SK-N-SH treated with all-trans-retinoic acid at 6 μM for 48 hours (cell line): ENCODE results near the gene PRKCB.

Source experiments
- ATAC-seq: fragments of 200-7000 bp; cut with Tn5 transposase; 3 replicates; pipeline ENCODE4 v1.9.1; 2020; ENCODE audit warnings: mild to moderate bottlenecking, moderate library complexity
- BACH2 ChIP-seq: fragments of 250-450 bp; sonication (Bioruptor Pico); IDR thresholded peaks from 2 replicates; pipeline ENCODE4 v1.9.0; 2021; ENCODE audit warnings: mild to moderate bottlenecking, borderline replicate concordance
- CSDC2 ChIP-seq: fragments of 250-450 bp; sonication (Bioruptor Pico); IDR thresholded peaks from 2 replicates; pipeline ENCODE4 v1.5.0; 2020; ENCODE audit warnings: mild to moderate bottlenecking, moderate library complexity
- ESRRG ChIP-seq: fragments of 250-450 bp; sonication (Bioruptor Pico); IDR thresholded peaks from 2 replicates; pipeline ENCODE4 v1.6.1; 2021; ENCODE audit warnings: mild to moderate bottlenecking
- GLIS3 ChIP-seq: fragments of 250-450 bp; sonication (Bioruptor Pico); IDR thresholded peaks from 2 replicates; pipeline ENCODE4 v1.5.0; 2020; ENCODE audit warnings: mild to moderate bottlenecking, moderate library complexity
- ISL1 ChIP-seq: fragments of 250-450 bp; sonication (Bioruptor Pico); IDR thresholded peaks from 2 replicates; pipeline ENCODE4 v2.1.2; 2022; ENCODE audit warnings: mild to moderate bottlenecking, moderate library complexity
- OSR1 ChIP-seq: fragments of 250-450 bp; sonication (Bioruptor Pico); IDR thresholded peaks from 2 replicates; pipeline ENCODE4 v1.8.0; 2022; ENCODE audit warnings: moderate library complexity, mild to moderate bottlenecking, inconsistent platforms
- PPARA ChIP-seq: fragments of 250-450 bp; sonication (Bioruptor Pico); IDR thresholded peaks from 2 replicates; pipeline ENCODE4 v1.5.0; 2020; ENCODE audit warnings: mild to moderate bottlenecking, borderline replicate concordance
- RARB ChIP-seq: fragments of 250-450 bp; sonication (Bioruptor Pico); IDR thresholded peaks from 2 replicates; pipeline ENCODE4 v1.8.0; 2021; ENCODE audit warnings: mild to moderate bottlenecking, moderate library complexity
- SNAI2 ChIP-seq: fragments of 250-450 bp; sonication (Bioruptor Pico); IDR thresholded peaks from 2 replicates; pipeline ENCODE4 v1.5.0; 2020; ENCODE audit warnings: mild to moderate bottlenecking, moderate library complexity
- TCF4 ChIP-seq: fragments of 250-450 bp; sonication (Bioruptor Pico); IDR thresholded peaks from 2 replicates; pipeline ENCODE4 v1.8.0; 2021; ENCODE audit warnings: mild to moderate bottlenecking, moderate library complexity, borderline replicate concordance
- TOX ChIP-seq: fragments of 250-450 bp; sonication (Bioruptor Pico); IDR thresholded peaks from 2 replicates; pipeline ENCODE4 v1.8.0; 2021; ENCODE audit warnings: mild to moderate bottlenecking, moderate library complexity, borderline replicate concordance
- ZFP3 ChIP-seq: fragments of 250-450 bp; sonication (Bioruptor Pico); IDR thresholded peaks from 2 replicates; pipeline ENCODE4 v1.5.0; 2020; ENCODE audit warnings: mild to moderate bottlenecking, moderate library complexity
- ZFP30 ChIP-seq: fragments of 450-650 bp; formaldehyde crosslinking; IDR thresholded peaks from 2 replicates; pipeline ENCODE4 v1.5.0; 2022; ENCODE audit warnings: mild to moderate bottlenecking, moderate library complexity
- ZNF565 ChIP-seq: fragments of 450-650 bp; formaldehyde crosslinking; conservative IDR thresholded peaks from 2 replicates; pipeline ENCODE4 v1.5.0; 2020; ENCODE audit warnings: low read depth, mild to moderate bottlenecking, moderate library complexity
- ZNF70 ChIP-seq: fragments of 450-650 bp; formaldehyde crosslinking; IDR thresholded peaks from 2 replicates; pipeline ENCODE4 v1.5.0; 2020; ENCODE audit warnings: mild to moderate bottlenecking, moderate library complexity
- ZNF8 ChIP-seq: fragments of 450-650 bp; formaldehyde crosslinking; IDR thresholded peaks from 2 replicates; pipeline ENCODE4 v1.5.0; 2020; ENCODE audit warnings: mild to moderate bottlenecking, moderate library complexity
- TF ChIP-seq, protein P1 (sequence below): fragments of 250-450 bp; sonication (Bioruptor Pico); IDR thresholded peaks from 2 replicates; pipeline ENCODE4 v1.5.1; 2021; ENCODE audit warnings: mild to moderate bottlenecking, moderate library complexity
- TF ChIP-seq, protein P2 (sequence below): fragments of 250-450 bp; sonication (Bioruptor Pico); IDR thresholded peaks from 2 replicates; pipeline ENCODE4 v1.5.0; 2020; ENCODE audit warnings: mild to moderate bottlenecking, moderate library complexity
- TF ChIP-seq, protein P3 (sequence below): fragments of 250-450 bp; sonication (Bioruptor Pico); IDR thresholded peaks from 2 replicates; pipeline ENCODE4 v1.8.0; 2020; ENCODE audit warnings: mild to moderate bottlenecking, moderate library complexity, borderline replicate concordance
- TF ChIP-seq, protein P4 (sequence below): fragments of 250-450 bp; sonication (Bioruptor Pico); IDR thresholded peaks from 2 replicates; pipeline ENCODE4 v1.5.1; 2020; ENCODE audit warnings: low read depth, mild to moderate bottlenecking, moderate library complexity

The PRKCB gene

DNA sequence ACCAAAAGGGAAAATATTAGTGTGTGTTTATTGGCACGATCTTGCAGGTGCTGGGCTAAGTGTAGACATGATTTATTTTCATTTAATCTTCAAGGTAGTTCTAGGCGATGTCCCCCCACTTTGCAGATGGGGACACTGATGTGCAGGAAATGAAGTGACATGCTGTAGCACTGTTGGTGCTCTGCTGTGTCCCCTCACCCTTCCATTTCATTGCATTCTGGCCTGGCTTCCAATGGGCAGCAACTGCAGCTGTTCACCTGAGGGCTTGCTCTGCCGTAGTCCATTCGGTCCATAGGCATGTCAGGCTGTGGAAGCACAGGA is 123.9 kb downstream of the PRKCB start:
- no peak for ATAC-seq
- TF ChIP-seq TCF4 (no peak), ZNF70 (CRISPR knock-in tag) (no peak), SNAI2 (CRISPR knock-in tag) (no peak), GLIS3 (CRISPR knock-in tag) (no peak), ESRRG (CRISPR knock-in tag) (no peak), OSR1 (CRISPR knock-in tag) (no peak), BACH2 (CRISPR knock-in tag) (no peak)
- TF ChIP-seq, protein P1, sequence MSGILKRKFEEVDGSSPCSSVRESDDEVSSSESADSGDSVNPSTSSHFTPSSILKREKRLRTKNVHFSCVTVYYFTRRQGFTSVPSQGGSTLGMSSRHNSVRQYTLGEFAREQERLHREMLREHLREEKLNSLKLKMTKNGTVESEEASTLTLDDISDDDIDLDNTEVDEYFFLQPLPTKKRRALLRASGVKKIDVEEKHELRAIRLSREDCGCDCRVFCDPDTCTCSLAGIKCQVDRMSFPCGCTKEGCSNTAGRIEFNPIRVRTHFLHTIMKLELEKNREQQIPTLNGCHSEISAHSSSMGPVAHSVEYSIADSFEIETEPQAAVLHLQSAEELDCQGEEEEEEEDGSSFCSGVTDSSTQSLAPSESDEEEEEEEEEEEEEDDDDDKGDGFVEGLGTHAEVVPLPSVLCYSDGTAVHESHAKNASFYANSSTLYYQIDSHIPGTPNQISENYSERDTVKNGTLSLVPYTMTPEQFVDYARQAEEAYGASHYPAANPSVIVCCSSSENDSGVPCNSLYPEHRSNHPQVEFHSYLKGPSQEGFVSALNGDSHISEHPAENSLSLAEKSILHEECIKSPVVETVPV (CRISPR knock-in tag): no peak
- TF ChIP-seq, protein P2, sequence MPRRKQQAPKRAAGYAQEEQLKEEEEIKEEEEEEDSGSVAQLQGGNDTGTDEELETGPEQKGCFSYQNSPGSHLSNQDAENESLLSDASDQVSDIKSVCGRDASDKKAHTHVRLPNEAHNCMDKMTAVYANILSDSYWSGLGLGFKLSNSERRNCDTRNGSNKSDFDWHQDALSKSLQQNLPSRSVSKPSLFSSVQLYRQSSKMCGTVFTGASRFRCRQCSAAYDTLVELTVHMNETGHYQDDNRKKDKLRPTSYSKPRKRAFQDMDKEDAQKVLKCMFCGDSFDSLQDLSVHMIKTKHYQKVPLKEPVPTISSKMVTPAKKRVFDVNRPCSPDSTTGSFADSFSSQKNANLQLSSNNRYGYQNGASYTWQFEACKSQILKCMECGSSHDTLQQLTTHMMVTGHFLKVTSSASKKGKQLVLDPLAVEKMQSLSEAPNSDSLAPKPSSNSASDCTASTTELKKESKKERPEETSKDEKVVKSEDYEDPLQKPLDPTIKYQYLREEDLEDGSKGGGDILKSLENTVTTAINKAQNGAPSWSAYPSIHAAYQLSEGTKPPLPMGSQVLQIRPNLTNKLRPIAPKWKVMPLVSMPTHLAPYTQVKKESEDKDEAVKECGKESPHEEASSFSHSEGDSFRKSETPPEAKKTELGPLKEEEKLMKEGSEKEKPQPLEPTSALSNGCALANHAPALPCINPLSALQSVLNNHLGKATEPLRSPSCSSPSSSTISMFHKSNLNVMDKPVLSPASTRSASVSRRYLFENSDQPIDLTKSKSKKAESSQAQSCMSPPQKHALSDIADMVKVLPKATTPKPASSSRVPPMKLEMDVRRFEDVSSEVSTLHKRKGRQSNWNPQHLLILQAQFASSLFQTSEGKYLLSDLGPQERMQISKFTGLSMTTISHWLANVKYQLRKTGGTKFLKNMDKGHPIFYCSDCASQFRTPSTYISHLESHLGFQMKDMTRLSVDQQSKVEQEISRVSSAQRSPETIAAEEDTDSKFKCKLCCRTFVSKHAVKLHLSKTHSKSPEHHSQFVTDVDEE (CRISPR knock-in tag): no peak

DNA sequence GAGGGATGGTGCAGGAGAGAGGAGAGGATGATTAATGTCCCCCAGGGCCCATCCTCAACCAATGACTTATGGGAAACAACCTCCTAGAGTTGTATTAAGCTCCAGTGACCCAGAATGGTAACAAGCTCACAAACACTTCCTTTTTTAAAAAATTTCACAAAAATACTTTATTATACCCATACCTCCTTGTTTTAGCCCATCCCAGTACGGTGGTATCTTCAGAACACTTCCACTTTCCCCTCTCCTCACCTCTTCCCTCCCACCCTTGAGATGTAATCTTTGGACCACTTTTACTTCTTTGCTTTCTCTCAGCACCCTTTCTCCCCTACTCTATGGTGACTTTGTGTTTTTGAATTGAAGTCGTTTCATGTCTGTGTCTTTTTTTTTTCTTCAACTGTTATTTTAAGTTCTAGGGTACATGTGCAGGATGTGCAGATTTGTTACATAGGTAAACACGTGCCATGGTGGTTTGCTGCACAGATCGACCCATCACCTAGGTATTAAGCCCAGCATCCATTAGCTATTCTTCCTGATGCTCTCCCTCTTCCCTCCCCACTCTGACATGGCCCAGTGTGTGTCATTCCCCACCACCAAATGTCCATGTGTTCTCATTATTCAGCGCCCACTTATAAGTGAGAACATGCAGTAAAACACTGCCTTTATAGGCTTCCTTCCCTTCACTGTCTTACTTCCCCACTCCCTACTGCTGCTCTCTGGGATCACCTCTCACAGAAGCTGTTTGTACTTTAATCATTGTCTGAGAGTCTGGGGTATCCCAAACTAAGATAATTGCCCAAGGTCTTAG is 124.5 kb downstream of the PRKCB start:
- ATAC-seq: no peak
- TF ChIP-seq, protein P3, sequence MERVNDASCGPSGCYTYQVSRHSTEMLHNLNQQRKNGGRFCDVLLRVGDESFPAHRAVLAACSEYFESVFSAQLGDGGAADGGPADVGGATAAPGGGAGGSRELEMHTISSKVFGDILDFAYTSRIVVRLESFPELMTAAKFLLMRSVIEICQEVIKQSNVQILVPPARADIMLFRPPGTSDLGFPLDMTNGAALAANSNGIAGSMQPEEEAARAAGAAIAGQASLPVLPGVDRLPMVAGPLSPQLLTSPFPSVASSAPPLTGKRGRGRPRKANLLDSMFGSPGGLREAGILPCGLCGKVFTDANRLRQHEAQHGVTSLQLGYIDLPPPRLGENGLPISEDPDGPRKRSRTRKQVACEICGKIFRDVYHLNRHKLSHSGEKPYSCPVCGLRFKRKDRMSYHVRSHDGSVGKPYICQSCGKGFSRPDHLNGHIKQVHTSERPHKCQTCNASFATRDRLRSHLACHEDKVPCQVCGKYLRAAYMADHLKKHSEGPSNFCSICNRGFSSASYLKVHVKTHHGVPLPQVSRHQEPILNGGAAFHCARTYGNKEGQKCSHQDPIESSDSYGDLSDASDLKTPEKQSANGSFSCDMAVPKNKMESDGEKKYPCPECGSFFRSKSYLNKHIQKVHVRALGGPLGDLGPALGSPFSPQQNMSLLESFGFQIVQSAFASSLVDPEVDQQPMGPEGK (CRISPR knock-in tag): no peak
- no peak for TF ChIP-seq ZNF70 (CRISPR knock-in tag)
- TF ChIP-seq, protein P2 (CRISPR knock-in tag): no peak
- TF ChIP-seq, all 23 proteins: peak for 0

DNA sequence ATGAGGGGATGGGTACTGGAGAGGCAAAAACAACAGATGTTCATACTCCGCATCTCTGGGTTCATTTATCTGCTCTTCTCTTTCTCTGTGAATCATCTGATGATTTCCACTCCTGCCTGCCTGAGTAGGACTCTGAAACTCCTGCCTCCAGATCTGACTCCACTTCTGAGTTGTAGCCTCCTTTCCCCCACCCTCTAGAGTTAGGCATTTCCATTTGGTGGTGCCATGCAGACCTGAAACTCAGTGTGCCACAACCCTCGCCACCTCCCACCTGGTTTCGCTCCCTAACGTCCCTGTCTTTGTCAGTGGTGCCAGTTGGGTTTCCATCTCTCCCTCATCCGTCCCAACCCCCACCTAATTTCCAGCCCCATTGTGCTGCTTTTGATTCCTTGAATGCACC is 126.2 kb downstream of the PRKCB start:
- TF ChIP-seq ISL1 (CRISPR knock-in tag): no peak
- no peak for TF ChIP-seq ZNF565 (CRISPR knock-in tag)
- TF ChIP-seq ZFP3: no peak
- no peak for TF ChIP-seq OSR1 (CRISPR knock-in tag)
- TF ChIP-seq CSDC2 (CRISPR knock-in tag): no peak
- TF ChIP-seq, protein P4, sequence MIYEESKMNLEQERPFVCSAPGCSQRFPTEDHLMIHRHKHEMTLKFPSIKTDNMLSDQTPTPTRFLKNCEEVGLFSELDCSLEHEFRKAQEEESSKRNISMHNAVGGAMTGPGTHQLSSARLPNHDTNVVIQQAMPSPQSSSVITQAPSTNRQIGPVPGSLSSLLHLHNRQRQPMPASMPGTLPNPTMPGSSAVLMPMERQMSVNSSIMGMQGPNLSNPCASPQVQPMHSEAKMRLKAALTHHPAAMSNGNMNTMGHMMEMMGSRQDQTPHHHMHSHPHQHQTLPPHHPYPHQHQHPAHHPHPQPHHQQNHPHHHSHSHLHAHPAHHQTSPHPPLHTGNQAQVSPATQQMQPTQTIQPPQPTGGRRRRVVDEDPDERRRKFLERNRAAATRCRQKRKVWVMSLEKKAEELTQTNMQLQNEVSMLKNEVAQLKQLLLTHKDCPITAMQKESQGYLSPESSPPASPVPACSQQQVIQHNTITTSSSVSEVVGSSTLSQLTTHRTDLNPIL (CRISPR knock-in tag): no peak
- no peak for TF ChIP-seq ZFP30 (CRISPR knock-in tag)
- TF ChIP-seq, protein P1 (CRISPR knock-in tag): no peak
- no peak for TF ChIP-seq TOX (CRISPR knock-in tag)
- no peak for TF ChIP-seq PPARA (CRISPR knock-in tag)
- no peak for TF ChIP-seq ZNF8 (CRISPR knock-in tag)
- TF ChIP-seq, protein P2 (CRISPR knock-in tag): no peak
- no peak for TF ChIP-seq RARB (CRISPR knock-in tag)
- no peak for TF ChIP-seq BACH2 (CRISPR knock-in tag)
- no peak for TF ChIP-seq GLIS3 (CRISPR knock-in tag)
- TF ChIP-seq, all 23 proteins: peak for 0
- ATAC-seq: no peak
